HG03520 (cell line): Measurements from ENCODE around the gene EVPLL.
"Not testable (repeated sequence)": the region's sequence is repeated elsewhere in the genome, so short reads cannot be mapped to it uniquely, and the experiment has no call there.

ENCODE experiments used
- ATAC-seq: cut with Tn5 transposase; IDR thresholded peaks from one replicate; pipeline ENCODE4 v1.9.1; 2021; ENCODE audit warnings: mild to moderate bottlenecking, moderate library complexity; ENCODE audit not compliant: unreplicated experiment

Gene EVPLL

GRCh38 chr17:18378614-18379013, 1.0 kb downstream of the EVPLL start:
- not testable (repeated sequence) for ATAC-seq

GRCh38 chr17:18379246-18380146, 1.9 kb downstream of the EVPLL start:
- no peak for ATAC-seq

GRCh38 chr17:18380471-18381157, 3.0 kb downstream of the EVPLL start:
- no peak for ATAC-seq

- ATAC-seq, result no peak
Observed at GRCh38 chr17:18381158-18381952, 3.8 kb downstream of the EVPLL start.

GRCh38 chr17:18381953-18382245, 4.3 kb downstream of the EVPLL start:
- no peak for ATAC-seq

GRCh38 chr17:18382441-18383078, 5.0 kb downstream of the EVPLL start:
- no peak for ATAC-seq

- not testable (repeated sequence) for ATAC-seq
Observed at GRCh38 chr17:18383079-18383481, 5.5 kb downstream of the EVPLL start.

- not testable (repeated sequence) for ATAC-seq
Observed at GRCh38 chr17:18384271-18384670, 6.7 kb downstream of the EVPLL start.

- not testable (repeated sequence) for ATAC-seq
Observed at GRCh38 chr17:18387583-18387982, 10.0 kb downstream of the EVPLL start.

- ATAC-seq, result not testable (repeated sequence)
Observed at GRCh38 chr17:18388266-18388665, 10.7 kb downstream of the EVPLL start.

- ATAC-seq, result not testable (repeated sequence)
Observed at GRCh38 chr17:18388728-18389127, 11.2 kb downstream of the EVPLL start.

GRCh38 chr17:18401872-18402590, 24.5 kb downstream of the EVPLL start:
- not testable (repeated sequence) for ATAC-seq

GRCh38 chr17:18403166-18403565, 25.6 kb downstream of the EVPLL start:
- peak; percentile 12 for ATAC-seq

GRCh38 chr17:18403604-18404003, 26.0 kb downstream of the EVPLL start:
- ATAC-seq, result peak; percentile 71

GRCh38 chr17:18408906-18409305, 31.3 kb downstream of the EVPLL start:
- not testable (repeated sequence) for ATAC-seq

- not testable (repeated sequence) for ATAC-seq
Observed at GRCh38 chr17:18409321-18409720, 31.7 kb downstream of the EVPLL start.

- not testable (repeated sequence) for ATAC-seq
Observed at GRCh38 chr17:18410736-18411135, 33.2 kb downstream of the EVPLL start.

GRCh38 chr17:18411377-18411864, 33.8 kb downstream of the EVPLL start:
- not testable (repeated sequence) for ATAC-seq

- peak; percentile 77 for ATAC-seq
Observed at GRCh38 chr17:18412001-18412538, 34.5 kb downstream of the EVPLL start.

- ATAC-seq, result not testable (repeated sequence)
Observed at GRCh38 chr17:18421521-18421920, 43.9 kb downstream of the EVPLL start.
